ENCODE measurements around the gene B4GALT5. TPM values are rescaled to one million over a fixed set of nuclear protein-coding genes. Genes with fewer than 3 reads are reported as not detected.

Gene B4GALT5
- total RNA-seq, 6 donors from 2014 or later, result 16.2 to 49.0 (median 36.7) TPM

DNA sequence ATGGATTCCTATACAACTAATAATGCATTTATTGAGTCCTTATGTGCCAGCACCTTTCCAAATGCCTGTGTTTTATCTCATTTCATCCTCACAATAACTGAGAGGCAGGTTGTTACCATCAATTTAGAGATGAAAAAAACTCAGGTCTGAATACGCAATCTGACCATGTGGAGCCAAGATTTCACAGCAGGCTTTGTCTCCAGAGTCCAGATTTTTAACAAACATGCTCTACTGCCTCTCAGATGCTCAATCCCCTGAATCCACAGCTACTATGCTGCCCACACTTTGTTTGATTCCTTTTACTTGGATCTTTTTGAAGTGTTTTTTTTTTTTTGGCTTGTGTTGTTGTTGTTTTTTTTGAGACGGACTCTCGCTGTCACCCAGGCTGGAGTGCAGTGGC is 46.8 kb downstream of the B4GALT5 start:
- TF ChIP-seq POLR2A (IDR thresholded peaks at IDR 0.05), result no peak
- TF ChIP-seq, protein P1, sequence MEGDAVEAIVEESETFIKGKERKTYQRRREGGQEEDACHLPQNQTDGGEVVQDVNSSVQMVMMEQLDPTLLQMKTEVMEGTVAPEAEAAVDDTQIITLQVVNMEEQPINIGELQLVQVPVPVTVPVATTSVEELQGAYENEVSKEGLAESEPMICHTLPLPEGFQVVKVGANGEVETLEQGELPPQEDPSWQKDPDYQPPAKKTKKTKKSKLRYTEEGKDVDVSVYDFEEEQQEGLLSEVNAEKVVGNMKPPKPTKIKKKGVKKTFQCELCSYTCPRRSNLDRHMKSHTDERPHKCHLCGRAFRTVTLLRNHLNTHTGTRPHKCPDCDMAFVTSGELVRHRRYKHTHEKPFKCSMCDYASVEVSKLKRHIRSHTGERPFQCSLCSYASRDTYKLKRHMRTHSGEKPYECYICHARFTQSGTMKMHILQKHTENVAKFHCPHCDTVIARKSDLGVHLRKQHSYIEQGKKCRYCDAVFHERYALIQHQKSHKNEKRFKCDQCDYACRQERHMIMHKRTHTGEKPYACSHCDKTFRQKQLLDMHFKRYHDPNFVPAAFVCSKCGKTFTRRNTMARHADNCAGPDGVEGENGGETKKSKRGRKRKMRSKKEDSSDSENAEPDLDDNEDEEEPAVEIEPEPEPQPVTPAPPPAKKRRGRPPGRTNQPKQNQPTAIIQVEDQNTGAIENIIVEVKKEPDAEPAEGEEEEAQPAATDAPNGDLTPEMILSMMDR (IDR thresholded peaks at IDR 0.05), result no peak
- H3K36me3 ChIP-seq, result no peaks in the 10 kb centered on the region
- WGBS, 2 donors, result 51 to 76% methylated on average over 3 of the region's 3 CpGs
- no peaks in the 10 kb centered on the region for H3K9me3 ChIP-seq
- ATAC-seq (ENCODE audit: low FRiP score in 2 of 2) (no peak), DNase-seq (no peak)
- no peaks in the 10 kb centered on the region for H3K27me3 ChIP-seq
- H3K27ac ChIP-seq, result no peak overlapping the region
- no peak overlapping the region for H3K4me3 ChIP-seq
- peaks cover 47 to 77% (median 58%) of the 10 kb centered on the region in 4 donors for H3K4me1 ChIP-seq

DNA sequence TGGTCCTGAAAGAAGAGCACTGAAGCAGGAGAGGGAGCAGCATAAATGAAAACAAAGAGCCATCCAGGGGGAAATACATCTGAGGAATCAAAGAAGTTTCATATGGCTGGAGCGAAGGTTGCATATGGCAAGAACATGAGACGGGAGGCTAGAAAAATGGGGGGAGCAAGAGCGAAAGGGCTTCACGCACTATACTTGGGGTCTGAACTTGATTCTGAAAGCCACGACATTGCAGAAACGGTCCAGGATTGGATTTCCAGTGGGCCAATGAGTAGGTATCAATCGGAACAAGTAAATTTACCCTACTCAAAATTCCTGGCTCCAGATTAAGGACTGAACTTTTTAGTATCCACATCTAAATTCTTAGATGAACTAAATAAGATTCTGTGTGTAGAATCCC is 47.9 kb downstream of the B4GALT5 start:
- no peaks in the 10 kb centered on the region for H3K27me3 ChIP-seq
- no peak overlapping the region for H3K4me3 ChIP-seq
- H3K4me1 ChIP-seq, result peaks cover 49 to 79% (median 60%) of the 10 kb centered on the region in 4 donors
- no peaks in the 10 kb centered on the region for H3K9me3 ChIP-seq
- no peaks in the 10 kb centered on the region for H3K36me3 ChIP-seq
- no peak for ATAC-seq (ENCODE audit: low FRiP score in 2 of 2)
- TF ChIP-seq EP300 (IDR thresholded peaks at IDR 0.05) (no peak), POLR2AphosphoS5 (IDR thresholded peaks at IDR 0.05) (no peak), POLR2A (IDR thresholded peaks at IDR 0.05) (no peak)
- TF ChIP-seq, protein P1 (IDR thresholded peaks at IDR 0.05), result no peak
- WGBS, 2 donors, result 95 to 97% methylated on average over 7 of the region's 7 CpGs
- no peak for DNase-seq
- no peak overlapping the region for H3K27ac ChIP-seq

DNA sequence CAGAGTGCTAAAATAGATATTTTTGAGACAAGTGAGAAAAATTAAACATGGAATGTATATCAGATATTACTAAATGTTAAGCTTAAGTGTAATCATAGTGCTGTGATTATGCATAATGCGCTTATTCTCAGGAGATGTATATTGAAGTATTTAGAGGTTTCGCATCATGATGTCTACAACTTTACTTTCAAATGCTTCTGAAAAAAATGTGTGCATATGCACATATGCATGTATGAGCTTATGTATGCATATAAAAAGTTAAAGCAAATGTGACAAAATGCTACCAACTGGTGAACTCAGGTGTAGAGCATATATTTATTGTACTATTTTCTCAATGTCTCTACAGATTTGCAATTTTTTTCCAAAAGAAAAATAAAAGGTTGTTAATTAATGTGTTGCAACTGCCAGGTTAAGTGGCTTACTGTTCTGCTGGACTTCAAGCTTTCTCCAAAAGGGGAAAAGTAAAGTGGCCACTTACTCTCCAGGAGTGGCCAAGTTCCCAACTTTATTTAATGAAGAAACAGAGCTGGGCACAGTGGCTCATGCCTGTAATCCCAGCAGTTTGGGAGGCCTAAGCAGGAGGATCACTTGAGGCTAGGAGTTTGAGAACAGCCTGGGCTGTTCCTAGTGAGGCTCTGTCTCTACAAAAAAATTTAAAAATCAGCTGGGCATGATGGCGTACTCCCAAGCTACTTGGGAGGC is 48.9 kb downstream of the B4GALT5 start:
- TF ChIP-seq POLR2A (IDR thresholded peaks at IDR 0.05) (no peak), EP300 (IDR thresholded peaks at IDR 0.05) (no peak), POLR2AphosphoS5 (IDR thresholded peaks at IDR 0.05) (no peak)
- TF ChIP-seq, protein P1 (IDR thresholded peaks at IDR 0.05), result no peak
- H3K27me3 ChIP-seq, result no peaks in the 10 kb centered on the region
- no peaks in the 10 kb centered on the region for H3K9me3 ChIP-seq
- H3K4me3 ChIP-seq, result no peak overlapping the region
- H3K4me1 ChIP-seq, result peaks cover 44 to 78% (median 56%) of the 10 kb centered on the region in 4 donors
- peak in 1 of 2 donors; percentile 74 for DNase-seq
- ATAC-seq (ENCODE audit: low FRiP score in 2 of 2), result no peak
- H3K36me3 ChIP-seq, result no peaks in the 10 kb centered on the region
- H3K27ac ChIP-seq, result no peak overlapping the region
- 83 to 88% methylated on average over 3 of the region's 3 CpGs for WGBS, 2 donors

DNA sequence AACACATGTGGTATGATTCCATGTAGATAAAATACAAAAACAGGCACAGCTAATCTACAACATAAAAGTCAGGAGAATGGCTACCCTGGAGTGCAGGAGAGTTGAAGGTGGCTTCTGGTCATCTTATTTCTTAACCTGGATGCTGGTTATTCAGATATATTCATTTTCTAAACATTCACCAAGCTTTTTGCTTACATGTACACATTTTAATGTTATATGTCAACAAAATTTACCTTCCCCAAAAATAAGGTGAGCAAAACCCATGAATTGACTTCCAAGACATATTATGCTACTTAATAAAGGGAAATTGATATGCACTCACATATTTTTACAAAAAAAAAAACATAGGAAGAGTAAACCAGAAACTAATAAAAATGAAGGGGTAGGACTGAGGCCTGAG is 50.6 kb downstream of the B4GALT5 start:
- ATAC-seq (ENCODE audit: low FRiP score in 2 of 2) (no peak), DNase-seq (no peak)
- no peak overlapping the region for H3K4me3 ChIP-seq
- H3K27ac ChIP-seq, result no peak overlapping the region
- H3K36me3 ChIP-seq, result no peaks in the 10 kb centered on the region
- H3K27me3 ChIP-seq, result no peaks in the 10 kb centered on the region
- no peaks in the 10 kb centered on the region for H3K9me3 ChIP-seq
- peaks cover 35 to 76% (median 56%) of the 10 kb centered on the region in 4 donors for H3K4me1 ChIP-seq
- no peak for TF ChIP-seq EP300 (IDR thresholded peaks at IDR 0.05)
- no peak for TF ChIP-seq POLR2A (IDR thresholded peaks at IDR 0.05)
- TF ChIP-seq, protein P1 (IDR thresholded peaks at IDR 0.05), result no peak
- no peak for TF ChIP-seq POLR2AphosphoS5 (IDR thresholded peaks at IDR 0.05)
